HG02759 (cell line): ENCODE results near the gene ESYT1.
A peak's percentile ranks its signal among the peaks of the same experiment; 100 is the strongest.

ENCODE experiments used
- ATAC-seq: cut with Tn5 transposase; IDR thresholded peaks from one replicate; pipeline ENCODE4 v1.9.1; 2021; ENCODE audit warnings: mild to moderate bottlenecking, moderate library complexity; ENCODE audit not compliant: unreplicated experiment

The ESYT1 gene

DNA sequence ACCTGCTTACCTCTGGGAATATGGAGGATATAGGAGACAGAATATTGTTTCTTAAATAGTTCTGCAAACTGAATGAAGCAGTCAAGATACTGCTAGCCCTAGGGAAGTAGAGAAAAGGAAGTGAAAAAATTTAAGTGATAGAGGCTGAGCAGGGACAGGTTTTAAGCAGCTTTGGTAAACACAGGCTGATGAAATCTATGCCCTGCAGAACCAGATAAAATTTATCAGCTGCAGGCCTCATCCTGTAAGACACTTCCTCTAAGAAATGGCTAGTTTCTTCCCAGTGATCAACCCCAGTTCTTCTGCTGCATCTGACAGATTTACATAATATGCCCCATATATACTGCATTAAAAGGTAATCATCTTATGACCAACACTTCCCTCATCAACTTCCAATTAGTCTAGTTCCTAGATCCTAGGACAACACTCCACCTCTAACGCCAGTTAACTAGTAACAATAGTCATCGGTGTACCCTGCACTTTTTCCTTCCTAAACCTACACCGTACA lies 1.3 kb upstream of the ESYT1 start:
- no peak for ATAC-seq

DNA sequence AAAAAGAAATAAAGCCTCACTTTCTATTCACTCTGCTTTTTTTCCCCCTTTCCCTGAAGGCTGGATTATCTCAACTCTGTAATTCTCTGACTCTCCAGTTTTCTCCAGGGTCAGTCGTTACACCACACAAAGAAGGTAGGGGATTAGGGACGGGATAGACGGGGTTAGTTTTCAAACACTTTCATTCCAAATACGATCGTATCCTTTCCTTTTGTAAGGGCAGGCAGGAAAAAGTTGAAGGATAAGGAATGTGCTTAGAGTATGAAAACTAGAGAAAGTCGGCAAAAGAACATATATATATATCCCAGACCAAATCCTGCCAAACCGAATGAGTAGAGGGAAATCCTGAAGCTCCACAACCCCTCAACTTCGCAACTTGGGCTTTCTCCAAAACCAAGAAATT lies 581 bp upstream of the ESYT1 start:
- no peak for ATAC-seq

DNA sequence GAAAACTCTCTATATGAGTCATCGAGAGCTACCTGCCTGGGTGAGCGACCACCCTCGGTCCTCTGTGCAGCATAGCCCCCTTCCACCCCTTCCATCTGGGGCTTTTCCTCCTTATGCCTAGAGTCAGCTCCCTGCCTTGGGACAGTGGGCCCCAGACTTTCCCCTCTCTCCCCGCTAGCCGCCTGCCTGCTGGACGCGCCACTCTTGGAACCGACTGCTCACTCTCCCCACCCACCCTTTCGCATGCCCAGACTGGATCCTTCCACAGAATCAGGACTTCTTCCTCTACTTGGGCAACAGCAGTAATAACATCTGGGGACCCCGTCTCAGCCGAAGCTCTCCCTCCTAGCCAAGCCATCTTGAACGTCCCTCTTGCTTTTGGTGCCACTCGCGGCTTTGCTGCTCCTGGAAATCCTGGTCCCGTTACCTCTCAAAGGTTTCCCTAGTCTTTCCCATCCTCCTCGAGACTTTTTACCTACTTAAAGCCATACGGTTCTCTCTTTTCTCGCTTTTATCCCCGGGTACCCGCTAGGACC lies 671 bp downstream of the ESYT1 start:
- ATAC-seq: no peak

DNA sequence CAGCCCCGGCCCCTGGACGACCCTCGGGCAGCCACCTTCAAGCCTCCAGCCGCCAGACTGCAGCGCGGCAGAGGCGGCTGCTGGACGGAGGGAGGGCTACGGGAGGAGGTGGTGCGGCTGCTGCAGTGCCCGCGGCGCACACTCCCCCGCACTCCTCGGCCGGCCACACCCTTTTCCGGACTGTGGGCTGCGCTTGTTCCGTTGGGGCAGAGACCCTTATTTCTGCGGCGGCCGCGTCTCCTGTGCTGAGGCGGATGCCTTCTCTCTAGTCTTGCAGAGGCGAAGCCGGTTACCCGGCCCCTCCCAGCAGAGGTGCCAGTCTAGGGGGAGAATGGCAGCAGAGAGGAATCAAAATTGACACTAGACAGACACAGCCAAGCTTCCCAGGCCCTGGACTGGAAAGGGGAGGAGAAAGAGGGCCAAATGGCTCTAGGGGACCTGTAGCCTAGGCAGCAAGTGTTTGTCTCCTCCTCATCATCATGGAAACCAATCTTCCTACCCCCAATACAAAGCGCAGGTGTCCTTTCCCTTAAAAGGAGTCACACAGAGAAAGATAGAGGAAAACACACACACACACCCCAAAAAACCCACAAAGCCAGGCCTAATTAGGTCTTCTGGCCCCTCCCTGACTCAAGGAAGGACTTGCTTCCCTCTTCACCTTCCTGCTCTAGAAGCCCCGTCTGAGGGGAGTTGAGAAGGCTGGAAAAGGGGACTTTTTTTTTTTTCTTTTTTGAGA lies 1.3 kb downstream of the ESYT1 start:
- peak; percentile 37 for ATAC-seq

DNA sequence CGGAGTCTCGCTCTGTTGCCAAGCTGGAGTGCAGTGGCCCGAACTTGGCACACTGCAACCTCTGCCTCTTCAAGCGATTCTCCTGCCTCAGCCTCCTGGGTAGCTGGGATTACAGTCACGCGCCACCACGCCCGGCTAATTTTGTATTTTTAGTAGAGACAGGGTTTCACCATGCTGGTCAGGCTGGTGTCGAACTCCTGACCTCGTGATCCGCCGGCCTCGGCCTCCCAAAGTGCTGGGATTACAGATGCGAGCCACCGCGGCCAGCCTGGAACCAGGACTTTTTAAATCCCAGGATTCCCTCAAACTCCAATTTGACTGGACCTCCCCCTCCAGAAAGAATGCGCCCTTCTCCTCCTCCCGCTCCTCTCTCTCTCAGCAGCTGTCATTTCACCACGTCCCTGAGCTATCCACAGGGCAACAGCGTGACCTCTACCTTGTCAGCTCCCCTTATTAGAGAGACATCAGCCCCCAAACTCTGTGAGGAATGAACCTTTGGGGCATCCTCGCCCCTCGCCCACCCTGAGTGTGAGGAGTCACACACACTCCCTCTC lies 2.0 kb downstream of the ESYT1 start:
- no peak for ATAC-seq

DNA sequence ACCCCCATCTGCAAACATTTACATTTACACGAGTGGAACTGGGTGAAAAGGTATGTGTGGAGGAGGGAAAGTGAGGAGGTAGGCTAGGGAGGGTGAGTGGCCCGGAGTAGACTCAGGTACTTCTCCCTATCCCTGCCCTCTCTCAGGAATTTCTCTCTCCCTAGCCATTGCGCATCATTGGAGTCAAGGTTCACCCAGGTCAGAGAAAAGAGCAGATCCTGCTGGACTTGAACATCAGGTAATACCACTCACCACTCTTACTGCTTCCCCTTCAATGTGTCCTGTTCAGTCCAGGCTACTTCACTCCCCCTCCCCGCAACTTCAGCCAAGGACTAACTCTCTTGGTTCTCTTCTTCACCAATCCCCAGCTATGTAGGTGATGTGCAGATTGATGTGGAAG lies 2.8 kb downstream of the ESYT1 start:
- ATAC-seq: no peak

DNA sequence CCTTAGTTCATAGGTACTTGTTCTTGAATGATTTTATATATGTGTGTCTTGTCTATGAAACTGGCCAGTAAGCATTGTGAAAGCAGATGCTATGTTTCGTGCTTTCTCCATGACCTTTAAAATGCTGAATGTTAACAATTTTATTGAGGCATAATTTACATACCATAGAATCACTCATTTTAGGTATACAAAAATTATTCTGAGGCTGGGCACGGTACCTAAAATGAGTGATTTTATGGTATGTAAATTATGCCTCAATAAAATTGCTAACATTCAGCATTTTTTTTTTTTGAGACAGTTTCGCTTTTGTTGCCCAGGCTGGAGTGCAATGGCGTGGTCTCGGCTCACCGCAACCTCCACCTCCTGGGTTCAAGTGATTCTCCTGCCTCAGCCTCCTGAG lies 6.8 kb downstream of the ESYT1 start:
- ATAC-seq: no peak

DNA sequence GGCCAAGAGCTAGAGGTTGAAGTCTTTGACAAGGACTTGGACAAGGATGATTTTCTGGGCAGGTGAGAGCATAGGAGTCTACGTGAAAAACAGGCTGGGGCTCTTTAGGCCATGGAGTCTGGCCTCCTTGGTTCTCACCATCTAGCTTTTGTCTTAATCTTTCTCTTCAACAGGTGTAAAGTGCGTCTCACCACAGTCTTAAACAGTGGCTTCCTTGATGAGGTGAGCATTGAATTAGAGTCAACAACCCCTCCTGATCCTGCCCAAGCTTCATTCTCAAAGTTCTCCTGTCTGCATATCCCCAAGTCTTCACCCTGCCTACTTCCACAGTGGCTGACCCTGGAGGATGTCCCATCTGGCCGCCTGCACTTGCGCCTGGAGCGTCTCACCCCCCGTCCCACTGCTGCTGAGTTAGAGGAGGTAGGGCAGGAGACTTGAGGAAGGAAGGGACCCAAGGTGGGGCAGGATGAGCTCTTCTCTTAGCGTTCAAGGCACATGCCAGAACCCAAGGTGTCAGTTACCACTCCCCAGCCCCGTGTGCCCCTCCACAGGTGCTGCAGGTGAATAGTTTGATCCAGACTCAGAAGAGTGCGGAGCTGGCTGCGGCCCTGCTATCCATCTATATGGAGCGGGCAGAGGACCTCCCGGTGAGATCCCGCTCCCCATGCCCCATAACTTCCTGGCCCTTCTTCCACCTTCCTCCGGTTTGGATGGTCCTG lies 9.9 kb downstream of the ESYT1 start:
- ATAC-seq: no peak

DNA sequence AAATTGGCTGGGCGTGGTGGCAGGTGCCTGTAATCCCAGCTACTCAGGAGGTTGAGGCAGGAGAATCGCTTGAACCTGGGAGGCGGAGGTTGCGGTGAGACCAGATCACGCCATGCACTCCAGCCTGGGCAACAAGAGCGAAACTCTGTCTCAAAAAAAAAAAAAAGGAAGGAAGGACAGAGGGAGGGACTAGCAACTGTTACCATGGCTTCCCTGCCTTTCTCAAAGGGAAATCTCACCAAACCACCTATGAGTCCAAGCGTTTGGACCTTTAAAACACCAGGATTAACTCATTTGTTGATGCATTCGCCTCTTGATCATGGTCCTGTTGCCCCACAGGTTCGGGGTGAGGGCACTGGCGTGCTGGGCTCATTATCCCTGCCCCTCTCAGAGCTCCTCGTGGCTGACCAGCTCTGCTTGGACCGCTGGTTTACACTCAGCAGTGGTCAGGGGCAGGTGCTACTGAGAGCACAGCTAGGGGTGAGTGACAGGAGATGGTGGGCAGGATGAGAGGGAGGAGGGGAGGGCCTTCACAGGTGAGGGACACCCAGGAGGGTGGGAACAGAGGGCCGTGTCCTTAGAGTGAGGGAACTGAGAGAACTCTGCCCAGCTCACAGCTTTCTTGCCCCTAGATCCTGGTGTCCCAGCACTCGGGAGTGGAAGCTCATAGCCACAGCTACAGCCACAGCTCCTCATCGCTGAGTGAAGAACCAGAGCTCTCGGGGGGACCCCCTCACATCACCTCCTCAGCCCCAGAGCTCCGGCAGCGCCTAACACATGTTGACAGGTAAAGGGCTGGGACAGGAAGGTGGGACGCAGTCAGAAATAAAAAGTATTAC lies 14.1 kb downstream of the ESYT1 start:
- ATAC-seq: no peak

DNA sequence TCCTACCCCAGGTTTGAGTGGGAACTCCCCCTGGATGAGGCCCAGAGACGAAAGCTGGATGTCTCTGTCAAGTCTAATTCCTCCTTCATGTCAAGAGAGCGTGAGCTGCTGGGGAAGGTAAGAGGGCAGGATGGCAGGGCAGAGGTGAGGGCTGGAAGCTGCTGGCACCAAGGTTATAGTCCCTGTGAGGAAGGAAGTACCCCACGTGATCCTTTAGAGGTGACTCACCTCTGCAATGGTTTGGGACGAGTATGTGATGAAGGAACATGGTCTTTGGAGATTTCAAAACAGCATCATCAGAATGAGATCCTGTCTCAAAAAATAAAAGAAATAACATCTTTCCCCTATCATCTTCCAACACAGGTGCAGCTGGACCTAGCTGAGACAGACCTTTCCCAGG lies 15.2 kb downstream of the ESYT1 start:
- ATAC-seq: no peak

DNA sequence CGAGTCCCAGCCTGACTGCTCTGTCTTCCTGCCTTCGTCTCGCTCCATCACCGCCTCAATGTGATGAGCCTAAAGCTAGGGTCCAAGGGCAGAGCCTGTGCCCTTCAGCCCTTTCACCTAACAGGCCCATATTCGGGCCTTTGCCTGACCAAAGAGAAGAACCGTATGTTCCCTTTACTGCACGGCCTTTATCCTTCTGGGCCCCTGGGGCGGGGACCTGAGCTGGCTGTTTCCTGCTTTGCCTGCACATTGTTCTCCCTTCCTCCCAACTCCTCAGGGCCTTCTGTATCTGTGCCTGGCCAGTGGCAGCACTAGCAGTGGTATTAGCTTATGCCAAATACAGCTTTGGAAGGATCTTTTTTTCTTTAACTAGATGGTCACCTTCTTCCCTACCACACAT lies 15.8 kb downstream of the ESYT1 start:
- no peak for ATAC-seq

DNA sequence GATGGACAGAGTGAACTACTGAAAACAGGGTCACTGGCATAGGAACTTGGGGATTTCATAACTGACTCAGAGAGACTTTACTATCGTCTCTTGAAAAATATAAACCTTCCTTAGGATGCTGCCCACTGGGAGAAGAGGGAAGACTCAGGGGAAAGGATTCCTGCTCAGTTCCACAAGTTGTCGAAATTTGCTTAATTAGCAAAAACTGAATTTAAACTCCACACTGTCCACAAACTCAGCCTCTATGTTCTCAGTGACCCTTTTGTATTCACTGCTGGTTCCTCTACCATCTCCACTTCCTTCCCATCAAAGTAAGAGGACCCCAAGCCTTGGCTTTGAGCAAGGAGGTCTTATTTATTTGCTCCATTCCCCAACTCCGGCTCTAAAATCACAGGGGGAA lies 17.1 kb downstream of the ESYT1 start:
- ATAC-seq: no peak

DNA sequence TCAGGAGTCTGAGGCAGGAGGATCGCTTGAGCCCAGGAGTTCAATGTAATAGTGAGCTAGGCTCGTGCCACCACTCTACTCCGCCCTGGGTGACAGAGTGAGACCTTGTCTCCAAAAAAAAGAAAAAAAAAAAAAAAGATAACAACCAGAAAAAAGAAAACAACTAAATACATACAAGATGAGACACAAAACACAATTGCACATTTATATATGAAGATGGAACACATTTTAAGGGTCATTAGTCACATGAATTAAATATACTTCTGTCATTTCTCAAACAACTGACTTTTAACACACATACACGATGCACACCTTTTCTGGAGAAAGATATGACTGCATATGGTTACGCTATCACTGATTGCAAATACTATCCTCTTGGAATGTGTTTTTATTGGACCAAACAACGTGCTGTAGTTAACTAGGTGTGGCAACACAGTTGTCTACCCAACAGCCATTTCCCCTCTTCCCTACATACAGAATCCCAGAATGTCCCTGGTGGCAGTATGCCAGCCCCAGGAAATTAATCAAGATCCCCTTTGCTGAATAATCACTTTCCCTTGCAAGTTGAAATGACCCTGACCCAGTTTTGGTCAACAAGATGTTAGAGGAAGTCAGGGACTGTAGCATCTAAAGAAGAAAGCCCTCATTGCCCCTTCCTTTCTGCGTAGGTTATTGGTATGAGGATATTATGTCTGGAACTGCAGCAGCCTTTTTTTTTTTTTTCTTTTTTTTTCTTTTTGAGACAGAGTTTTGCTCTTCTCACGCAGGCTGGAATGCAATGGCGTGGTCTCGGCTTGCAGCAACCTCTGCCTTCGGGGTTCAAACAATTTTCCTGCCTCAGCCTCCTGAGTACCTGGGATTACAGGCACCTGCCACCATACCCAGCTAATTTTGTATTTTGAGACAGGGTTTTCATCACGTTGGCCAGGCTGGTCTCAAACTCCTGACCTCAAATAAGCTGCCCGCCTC lies 18.7 kb downstream of the ESYT1 start:
- no peak for ATAC-seq

DNA sequence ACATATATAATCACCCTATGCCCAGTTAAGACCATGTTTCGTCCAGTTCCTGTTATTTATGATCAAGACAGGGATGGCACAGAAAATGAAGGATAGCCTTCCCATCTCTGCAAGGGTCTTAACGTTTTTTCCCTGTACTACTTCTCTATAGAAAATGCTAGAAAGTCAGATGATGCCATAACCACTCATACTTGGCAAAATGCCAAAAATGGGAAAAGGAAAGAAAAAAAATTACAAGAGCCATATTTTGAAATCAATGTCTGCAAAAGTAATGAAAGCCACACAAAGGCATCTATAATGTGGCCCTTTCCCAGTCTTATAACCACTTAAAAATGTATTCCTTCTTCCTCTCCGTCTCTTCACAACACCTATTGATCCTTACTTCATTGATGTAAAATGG lies 22.5 kb downstream of the ESYT1 start:
- no peak for ATAC-seq

DNA sequence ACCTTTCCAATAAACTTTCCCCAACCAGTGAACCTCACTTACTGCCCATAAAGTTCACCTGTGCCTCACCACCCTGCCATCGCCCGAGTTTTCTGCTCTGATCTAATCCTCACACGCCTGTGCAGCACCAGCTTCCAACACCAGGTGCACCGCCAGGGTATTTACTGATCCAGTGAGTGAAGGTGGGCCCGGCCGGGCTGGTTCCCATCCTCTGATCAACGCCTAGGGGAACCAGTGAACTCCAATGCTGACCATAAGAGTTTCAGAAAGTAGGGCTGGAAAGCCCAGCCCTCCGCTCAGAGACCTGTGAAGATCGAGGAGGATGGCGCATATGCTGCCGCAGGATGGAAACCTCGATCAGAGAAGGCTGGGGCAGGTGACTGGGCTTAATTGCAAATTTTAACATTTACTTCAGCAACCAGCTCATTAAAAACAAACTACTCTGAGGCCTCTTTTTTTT lies 23.6 kb downstream of the ESYT1 start:
- ATAC-seq: peak; percentile 57

DNA sequence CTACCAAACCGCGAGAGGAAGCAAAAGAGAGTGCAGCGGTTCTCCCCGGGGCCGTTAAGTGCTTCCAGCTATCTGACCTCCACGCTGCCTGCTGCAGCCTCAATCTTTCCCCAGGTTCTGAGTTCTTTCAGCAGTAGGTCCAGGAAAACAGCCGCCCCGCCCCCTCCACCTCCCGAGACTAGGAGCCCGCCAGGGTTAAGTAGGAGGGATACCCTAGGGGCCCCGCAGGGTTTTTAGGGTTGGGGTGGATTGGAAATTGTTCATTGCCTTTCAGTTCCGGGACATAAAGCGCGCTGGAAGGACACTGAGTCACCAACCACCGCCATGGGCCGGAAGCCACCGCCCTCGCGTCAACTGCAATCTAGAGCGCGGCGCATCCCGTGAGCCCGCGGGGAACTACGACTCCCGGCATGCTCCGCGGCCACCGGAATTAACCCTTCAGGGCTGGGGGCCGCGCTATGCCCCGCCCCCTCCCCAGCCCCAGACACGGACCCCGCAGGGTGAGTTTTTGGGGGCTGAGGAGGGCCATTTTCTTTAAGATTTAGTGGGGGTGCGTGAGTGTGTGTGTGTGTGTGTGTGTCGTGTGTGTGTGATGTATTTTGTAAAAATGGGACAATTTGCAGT lies 24.2 kb downstream of the ESYT1 start, which contains the start of gene MYL6B:
MYL6B (plus strand) TSS at position 456 of the 624 bp plus-strand sequence. CDS start 1,332 bp downstream, outside the sequence.
- peak; percentile 92 for ATAC-seq

DNA sequence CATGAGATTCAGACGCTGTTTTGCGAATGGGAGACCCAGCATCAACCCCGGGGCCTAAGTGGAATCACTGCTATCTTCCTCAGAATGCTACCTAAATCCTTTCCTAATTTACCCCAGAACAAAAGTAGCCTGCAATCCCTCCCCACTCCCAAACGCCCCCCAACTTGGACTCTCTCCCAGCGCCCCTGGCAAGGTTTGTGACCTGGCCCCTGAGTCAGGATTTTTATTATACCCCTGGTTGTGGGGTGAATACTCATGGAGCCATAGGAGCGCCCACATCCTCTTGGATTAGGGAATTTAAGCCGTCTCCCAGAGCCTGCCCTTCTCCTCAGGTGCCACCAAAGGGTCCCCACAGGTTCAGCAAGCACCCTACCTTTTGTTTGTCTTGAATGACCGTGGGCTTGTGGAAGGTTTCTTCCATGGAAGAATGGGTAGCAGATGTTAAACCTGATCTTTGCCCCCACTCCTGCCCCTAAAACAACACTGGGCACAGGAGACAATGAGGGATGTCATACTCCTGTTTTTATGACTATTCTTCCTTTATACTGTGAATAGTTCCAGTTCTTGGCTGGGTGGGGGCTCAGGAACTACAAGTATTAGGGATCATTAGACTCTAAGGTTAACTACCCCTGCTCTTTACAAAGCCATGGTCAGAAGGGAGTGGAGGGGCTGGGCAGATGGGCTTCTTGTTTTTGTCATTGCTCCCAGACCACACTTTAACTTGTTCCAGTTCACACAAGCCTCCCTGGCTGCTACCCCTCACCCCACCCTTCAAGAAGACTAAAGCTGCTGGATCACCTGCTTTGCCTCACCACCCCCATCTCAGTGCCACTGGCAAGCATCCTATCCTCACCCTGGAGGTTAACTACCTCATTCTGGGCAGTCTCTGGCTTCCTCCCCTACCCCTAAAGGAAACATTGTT lies 24.9 kb downstream of the ESYT1 start:
- no peak for ATAC-seq

DNA sequence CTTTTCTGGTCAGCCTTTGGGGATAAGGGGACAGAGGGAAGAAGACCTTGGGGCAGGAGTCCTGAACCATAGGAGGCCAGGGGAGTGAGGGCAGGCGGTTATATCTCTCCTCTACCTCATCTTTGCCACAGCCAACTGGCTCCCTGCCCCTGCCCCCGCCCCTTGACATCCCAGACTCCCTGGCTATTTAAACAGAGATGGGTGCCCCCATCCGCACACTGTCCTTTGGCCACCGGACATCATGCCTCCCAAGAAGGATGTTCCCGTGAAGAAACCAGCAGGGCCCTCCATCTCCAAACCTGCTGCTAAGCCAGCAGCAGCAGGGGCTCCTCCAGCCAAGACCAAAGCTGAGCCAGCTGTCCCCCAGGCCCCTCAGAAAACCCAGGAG lies 25.6 kb downstream of the ESYT1 start:
- no peak for ATAC-seq
